ENCODE results near the gene ETV6.

Gene ETV6

DNA sequence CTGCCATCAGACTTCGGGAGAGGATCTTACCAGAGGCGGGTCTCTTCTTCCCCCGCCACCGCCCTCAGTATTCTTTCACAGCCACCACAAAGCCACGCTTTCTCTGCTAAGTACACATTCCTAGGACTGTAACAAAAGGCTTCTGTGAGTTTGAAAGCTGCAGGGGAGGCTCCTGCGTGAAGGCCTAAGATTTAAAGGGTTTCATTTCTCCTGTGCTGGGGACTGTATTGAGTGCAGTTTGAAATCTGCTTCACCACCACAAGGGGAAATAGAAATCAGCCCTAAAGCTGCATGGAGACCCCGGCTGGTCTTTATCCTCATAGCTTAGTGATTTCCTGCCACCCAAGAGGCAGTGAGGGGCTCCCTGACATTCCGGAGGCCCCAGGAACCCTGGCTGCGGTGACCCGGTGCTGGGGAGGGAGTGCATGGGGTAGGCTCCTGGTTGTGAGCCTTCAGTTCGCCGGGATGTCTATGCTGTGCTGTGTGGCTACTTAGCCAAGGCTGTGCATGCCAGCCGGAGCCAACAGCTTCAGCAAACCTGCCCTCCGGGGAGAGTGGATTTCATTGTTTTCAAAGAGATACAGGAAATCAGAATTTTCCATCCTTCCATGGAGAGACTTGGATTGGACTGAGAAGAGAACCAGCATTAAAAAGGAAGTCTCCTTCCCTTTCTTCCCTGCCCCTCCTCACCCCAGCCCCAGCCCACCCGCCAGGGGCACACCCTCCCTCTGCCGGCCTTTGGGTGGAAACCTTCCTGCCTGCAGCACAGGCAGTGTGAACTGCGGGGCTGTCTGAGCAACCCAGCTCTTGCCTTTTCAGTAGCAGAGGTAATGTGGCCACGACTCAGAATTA lies 163.3 kb downstream of the ETV6 start:
- DNase-seq: no peak

DNA sequence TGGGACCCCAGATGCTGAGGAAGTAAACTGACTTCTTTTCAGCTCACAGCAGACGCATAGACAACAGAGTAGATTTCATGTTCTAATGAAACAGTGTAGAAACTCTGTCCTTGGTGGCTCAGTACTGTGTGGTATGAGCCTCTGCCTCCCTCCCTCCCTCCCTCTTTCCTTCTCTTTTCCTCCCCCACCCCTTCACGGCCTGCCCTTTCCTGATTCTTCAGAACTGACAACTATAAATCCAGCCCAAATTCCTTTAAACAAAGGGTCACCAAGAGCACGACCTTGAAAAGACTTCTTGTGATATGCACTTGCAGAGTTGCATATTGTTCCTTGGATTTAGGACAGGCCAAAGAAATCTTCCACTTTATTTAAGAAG lies 164.0 kb downstream of the ETV6 start:
- no peak for DNase-seq

DNA sequence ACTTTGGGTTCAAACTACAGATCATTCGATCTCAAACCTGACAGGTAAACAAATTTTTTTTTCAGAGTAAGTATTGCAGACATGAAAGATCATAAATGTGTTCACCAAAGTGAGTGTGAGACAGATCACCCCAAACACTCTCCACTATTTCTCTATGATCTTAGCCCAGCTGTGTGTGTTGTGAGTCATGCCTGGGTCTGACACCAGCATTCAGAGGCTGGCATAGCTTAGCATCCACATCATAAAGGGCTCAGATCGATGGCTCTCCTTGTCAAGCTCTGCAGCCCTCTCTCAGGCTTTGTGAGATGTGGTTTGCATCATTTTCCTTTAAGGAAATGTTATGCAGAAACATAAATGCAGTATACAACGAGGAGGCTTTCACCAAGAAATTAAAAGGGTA lies 164.9 kb downstream of the ETV6 start:
- no peak for DNase-seq

DNA sequence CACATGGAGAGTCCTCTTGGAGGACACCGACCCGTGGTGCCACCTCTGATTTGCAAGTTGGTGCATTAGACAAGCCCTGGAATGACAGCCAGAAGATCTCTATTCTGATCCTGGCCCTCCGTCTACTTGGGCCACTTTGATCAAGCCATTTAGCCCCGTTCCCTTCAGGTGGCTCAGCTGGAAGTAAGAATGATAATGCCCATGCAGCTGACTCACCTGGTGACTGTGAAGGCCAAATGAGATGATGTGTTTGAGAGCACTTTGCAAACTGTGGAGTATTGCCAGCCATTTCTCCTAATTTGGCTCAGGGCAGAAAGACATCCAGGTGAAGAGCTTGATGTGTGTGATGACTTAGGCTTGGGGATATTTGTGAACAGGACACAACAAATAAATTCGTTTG lies 165.9 kb downstream of the ETV6 start:
- no peak for DNase-seq

DNA sequence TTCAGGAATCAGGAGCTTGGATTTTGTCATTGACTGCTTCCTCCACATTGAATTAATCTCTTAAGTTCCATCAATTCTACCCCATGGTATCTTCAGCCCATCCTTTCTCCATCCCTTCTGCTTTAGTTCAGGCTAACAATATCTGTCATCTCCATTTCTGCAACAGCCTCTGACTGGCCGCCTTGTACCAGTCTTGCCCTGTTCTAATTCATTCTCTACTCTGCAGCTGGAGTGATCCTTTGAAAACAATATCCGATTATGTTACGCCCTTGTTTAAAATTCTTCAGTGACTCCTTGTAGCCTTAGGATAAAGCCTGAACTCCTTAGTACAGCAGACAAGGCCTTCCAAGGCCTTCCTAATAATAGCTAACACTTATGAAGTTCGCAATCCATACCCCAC lies 170.2 kb downstream of the ETV6 start:
- no peak for DNase-seq

DNA sequence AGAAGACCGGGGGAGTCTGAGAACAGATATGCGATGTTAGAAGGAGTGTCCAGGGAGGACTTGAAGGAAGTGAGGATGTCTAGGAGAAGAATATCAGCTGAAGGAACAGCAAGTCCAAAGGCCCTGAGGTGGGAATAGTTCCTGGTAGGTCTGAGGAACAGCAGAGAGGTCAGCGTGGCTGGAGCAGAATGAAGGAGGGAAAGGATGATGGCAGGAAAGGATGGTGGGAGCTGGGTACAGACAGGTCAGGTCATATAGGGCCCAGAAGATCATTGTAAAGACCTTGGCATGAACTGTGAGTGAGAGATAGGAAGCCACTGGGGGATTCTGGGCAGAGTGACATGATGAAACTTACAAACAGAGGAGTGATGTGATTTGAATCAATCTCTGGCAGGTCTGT lies 171.0 kb downstream of the ETV6 start:
- no peak for DNase-seq

DNA sequence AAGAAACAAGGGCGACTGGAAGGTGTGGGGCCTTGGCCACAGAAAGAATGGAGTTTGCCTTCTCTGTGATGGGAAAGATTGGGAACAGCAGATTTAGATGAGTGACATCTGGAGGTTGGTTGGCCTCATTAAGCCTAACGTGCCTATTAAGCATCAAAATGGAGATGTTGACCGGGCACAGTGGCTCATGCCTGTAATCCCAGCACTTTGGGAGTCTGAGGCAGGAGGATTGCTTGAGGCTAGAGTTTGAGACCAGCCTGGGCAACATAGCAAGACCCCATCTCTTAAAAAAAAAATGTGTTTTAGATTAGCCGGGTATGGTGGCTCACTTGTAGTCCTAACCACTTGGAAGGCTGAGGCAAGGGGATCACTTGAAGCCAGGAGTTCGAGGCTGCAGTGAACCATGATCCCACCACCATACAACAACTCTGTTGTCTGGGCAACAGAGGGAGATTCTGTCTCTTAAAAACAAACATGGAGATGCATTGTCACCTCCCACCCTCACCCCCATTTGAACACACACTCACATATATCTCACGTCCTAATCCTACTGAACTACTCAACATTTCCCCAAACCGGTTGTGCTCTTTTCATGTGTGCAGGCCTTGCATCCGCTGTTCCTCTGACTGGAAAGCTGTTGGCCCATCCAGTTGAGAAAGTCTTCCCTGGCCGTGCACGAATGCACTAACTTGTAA lies 172.1 kb downstream of the ETV6 start:
- DNase-seq: no peak

DNA sequence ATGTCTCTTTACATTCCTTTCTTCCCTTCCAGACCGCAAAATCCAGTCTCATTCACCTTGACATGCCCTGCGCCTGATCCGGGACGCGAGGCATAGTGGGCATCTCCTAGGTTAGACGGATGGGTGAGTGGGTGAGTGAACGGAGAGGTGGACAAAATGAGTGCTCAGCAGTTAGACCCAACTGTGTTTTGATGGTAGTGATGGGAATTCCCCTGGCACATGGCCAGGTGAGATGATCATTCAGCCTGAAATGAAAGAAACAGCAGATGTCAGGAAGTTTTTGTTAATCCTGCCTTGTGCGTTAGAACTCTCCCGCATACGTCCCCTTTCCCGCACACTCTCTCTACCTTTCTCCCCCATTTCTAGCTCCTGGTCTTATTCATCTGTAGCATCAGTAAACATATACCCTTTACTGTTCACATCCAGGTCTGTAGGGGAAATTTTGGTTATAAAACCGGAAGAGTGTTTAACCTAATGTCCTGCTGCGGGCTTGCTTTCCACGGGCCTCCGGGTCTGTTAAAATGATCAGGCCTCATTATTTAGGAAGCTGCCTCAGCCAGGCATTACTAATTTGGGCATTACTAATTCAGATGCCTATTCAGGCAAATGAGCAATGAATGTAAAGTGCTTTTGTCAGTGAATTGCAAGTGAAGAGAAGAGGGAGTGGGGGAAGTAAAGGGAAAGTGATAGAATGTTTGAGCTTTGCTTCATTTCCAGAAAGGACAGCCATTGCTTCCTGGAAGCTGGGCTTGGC lies 172.8 kb downstream of the ETV6 start:
- DNase-seq: peak; percentile 61

DNA sequence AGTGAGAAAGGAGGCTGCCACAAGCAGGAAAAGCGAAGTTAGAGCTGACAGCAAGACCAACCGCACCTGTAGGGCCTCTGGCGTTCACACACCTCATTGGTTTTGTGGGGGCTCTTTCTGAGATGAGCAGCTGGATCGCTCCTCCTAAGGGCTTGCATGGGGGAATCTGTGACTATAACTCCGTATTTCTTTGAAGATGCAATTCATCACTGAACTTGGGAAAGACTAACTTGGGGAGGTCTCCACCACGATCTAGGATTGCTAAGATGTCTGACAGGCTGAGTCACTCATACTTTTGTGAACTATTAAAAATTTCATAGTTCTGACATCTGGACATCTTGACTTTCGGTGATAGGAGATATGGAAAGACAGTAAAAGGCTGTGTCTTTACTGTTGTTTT lies 173.6 kb downstream of the ETV6 start:
- no peak for DNase-seq

DNA sequence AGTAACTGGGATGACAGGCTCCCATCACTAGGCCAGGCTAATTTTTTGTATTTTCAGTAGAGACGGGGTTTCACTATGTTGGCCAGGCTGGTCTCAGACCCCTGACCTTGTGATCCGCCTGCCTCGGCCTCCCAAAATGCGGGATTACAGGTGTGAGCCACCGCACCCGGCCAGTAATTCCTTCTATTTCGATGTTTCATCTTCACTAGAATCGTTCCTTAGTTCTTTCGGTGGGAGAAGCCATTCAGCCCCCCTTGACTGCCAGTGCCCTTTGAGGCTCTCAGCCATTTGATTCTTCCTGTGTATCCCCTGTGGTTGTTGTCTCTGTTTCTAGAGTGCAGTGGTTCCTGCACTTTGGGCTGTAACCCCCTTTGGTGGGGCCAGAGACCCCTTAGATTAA lies 174.1 kb downstream of the ETV6 start:
- DNase-seq: no peak

DNA sequence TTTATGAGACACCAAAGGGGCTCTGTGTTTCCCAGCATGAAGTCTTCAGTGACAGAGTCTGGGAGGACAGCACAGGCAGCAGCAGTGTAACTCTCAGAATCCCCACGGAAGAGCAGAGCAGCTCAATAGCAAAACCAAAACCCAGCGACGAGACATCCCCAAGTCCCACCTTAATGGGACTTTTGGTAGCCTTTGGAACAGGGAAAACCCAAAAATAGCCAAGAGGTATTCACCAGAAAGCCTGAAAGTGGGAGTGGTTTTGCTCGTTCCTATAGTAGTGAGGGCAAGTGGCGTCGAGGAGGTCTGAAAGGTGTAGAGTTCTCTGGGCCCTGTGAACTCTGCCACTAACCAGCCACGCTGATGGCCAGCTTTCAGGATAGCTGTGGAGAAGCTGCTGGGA lies 174.6 kb downstream of the ETV6 start:
- no peak for DNase-seq

DNA sequence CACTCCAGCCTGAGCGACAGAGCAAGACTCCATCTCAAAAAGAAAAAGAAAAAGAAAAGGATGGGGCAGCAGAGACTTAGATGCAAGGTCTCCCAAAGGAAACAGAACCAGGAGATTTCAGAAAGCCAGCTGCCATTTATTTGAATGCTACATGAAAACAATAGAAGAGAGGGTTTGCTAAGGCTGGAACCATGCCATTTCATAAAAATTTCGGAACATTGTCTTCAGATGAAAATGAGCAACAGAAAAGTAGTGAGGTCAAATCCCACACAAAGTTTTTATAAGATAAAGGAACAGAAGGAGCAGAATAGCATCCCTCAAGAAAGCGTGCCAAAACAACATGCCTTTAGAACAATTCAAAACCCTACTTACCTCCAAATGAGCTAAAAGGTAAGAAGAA lies 175.3 kb downstream of the ETV6 start:
- DNase-seq: no peak

DNA sequence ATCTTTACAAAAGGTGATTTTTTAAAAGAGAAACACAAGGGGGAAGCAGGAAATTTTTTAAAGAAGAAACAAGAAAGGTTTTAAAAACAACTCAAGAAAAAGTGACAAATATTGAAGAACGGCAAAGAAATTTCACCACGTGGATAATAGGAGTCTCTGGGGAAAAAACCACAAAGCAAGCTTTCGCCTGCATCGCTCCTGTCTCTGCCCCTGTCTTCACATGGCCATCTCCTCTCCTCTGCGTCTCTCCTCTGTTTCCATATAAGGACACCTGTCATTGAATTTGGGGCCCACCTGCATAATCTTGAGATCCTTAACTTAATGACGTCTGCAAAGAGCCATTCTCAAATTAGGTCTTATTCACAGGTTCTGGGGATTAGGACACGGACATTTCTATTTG lies 175.8 kb downstream of the ETV6 start:
- no peak for DNase-seq

DNA sequence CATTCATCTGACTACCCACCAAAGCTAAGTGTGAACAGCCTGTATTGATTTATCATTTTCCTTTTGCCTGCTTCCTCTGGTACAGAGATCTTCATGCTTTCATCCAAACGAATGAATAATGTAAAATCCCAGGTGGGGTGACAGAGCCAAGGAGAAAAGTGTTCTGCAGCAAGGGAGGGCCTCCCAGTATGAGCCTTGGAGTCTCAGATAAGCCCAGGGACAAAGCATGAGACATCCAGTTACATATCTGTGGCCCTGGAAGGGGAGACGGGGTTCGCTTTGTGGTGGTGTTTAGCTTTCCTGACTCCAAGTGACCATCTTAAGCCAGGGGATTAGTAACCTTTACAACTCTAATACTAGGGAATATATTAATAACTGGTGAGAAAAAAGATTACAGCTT lies 177.1 kb downstream of the ETV6 start:
- DNase-seq: no peak

DNA sequence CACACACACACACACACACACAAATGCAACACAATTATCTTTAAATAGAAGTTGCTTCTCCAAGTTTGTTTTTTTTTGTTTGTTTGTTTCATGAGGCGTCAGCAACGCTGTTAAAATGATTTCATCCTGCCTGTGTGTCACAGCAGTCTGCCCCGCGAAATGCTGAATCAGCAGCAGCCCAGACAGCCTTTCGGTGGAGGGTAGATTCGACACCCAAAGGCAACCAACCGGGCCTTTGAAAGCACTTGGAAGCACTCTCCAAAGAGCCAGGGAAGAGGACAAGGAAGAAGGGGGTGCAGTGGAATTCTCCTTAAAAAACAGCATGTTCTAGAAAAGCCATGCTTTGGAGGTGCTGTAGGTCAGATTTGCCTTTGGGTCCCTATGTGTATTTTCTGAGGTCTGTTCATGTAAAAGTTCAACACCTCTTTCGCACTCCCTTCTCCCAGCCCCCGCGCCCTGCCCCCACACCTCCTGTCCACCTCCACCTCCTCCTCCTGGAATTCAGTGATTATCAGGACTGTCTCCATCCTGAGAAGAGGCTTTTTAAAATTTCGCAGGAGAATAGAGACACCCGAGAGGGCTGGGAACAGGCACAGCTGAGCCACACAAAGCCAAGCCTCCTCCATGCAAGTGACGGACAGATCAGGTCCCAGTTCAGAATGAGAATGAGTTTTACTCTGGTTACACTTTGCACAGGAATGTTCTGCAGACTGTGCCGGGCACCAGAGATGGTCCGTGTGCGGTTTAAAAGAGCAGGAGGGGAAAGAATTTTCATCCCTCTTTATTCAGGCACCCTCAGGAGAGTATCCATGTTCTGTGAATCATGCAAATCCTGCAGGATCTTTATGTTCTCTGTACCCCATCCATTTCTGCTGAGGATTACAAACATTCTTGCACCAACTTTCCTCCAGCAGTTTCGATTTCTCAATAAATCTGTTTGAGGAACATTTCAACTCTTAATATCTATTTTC lies 177.9 kb downstream of the ETV6 start:
- DNase-seq: no peak

DNA sequence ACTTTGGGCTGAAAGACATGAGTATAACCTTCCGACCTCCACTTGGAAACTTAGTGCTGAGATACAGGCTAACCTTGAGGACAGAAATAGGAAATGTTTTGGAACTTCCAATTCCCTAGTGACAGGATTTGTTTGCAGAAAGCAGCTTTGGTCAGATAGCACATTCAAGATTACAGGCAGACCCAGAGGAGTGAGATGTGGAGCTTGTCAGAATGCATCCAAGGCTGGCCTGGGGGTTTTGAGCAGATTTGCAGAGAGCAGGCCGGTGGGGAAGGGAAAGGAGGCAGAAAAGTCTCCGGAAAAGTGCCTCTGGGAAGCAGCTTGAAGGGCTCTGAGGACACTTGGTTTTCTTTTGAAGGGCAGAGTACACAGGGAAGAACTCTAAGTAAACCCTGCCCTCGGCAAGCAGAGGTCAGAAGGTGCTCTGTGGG lies 180.3 kb downstream of the ETV6 start:
- DNase-seq: no peak

DNA sequence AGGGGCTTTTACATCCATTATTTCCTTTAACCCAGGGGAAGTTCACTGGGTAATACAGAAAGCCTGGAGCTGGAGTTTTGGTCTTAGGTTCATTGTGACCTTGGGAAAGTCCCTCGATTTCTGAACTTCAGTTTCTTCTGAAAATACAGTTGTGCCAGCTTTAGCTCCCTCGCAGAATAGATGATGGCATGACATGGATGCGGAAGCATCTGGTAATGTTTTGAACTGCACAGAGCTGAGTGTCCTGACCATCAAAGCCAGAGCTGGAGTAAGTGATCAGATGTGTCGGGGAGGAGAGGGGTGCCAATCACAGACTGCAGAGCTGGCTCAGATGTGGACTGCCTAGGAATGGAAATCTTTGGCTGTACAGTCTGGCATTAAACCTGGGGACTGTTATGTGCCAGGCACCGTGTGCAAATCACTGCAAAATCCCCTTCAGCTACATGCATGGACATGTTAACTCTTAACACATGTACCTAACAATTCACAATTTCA lies 180.9 kb downstream of the ETV6 start:
- no peak for DNase-seq

DNA sequence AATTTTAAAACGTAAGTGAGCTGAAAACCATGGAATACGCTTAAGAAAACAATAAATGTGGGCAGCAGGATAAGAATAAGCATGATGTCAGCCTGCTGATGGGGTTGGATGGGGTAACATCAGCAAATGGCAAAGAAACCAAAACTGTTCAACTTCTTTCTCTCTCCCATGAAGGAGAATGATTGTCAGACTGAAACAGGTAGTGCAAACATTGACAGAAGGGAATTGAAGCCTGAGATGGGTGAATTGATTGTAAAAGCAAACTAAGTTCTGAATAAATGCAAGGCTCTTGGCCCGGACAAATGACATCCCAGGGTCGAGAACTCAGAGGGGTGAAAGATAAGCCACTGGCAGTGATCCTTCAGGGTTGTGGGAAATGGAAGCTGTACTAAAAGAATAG lies 182.6 kb downstream of the ETV6 start:
- no peak for DNase-seq

DNA sequence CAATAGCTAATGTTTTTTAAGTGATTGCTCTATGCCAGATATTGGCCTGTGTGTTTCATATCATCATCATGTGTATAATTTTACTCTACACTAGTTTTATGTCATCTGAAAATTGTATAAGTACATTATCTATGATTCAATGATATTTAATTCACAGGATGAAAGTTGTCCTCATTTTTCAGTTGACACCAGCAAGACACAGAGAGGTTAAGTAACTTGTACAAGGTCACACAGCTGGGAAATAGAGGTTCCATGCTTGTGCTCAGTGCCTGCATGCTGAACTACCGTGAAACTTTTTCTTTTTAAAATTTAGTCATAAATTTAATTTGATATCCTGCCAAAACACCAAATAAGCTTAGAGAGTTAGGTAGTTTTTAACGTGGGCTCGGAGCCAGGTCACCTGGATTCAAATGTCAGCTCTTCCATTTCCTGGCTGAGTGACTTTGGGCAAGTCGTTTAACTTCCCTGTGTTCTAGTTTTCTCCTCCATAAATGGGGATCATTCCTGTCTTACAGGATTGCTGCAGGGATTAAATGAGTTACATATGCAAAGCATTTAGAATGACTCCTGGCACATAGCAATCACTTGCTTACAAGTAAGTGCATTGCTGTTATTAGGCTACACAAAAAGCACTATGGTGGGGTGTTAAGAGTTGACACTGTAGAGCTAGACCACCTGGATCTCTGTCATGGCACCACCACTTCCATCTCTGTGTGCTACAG lies 183.9 kb downstream of the ETV6 start:
- no peak for DNase-seq

DNA sequence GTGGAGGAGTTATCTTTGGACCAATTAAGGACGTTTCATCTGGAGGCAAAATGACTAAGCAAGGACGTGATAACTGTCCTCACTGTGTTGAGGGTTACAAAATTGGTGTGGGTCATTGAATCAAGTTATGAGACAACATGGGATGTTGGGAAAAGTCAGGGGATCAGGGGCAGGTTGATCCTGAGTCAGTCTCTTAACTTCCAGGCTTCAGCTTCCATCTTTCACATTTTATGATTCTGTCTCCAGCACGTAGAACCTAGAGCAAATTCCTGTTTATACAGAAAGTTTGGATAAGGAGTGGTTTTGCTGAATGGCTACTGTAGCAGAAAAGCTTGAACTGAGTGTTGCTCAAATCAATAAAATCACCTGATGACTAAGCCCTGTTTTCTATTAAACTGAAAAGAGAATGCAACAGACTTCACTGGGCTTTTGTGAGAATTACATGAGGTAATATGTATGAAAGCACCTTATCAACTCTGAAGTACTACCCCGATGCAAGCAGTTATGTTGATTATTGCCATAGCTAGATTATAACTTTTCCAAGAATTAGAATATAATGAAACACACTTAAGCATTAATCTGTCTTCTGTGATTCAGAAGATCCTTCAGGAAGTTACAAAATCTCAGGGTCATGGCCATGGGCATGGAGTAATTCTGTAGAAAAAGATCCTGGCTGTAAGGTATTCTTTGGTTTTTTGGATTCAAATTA lies 184.8 kb downstream of the ETV6 start:
- DNase-seq: no peak

DNA sequence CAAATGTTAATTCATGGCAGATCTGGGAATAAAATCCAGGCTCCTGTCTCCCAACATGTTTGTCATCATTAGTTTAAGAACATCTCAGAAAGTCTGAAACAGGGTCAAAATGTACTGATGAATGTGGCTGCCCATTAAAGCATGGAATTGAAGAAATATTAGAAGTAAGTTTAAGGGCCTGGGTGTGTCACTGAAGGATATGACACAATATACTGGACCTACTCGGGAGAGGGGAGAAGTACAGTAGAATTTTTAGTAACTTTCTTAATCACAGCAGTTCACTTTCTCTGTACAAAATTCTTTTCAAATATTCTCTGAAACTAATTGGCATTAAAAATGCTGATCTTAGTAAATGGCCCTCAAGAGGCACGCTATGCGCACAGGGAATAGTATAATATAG lies 185.5 kb downstream of the ETV6 start:
- DNase-seq: no peak

Data from CD4-positive, alpha-beta T cell treated with Interleukin-10 for 1 hour (primary cell).